Chondrocyte (in vitro differentiated cells): ENCODE data around the gene ZNF304. TPM values are rescaled to one million over a fixed set of nuclear protein-coding genes. Genes with fewer than 3 reads are reported as not detected.

Experiments
- DNase-seq: peaks from one replicate; pipeline ENCODE4 v3.0.0; 2021; ENCODE audit warnings: mixed read lengths, low spot score
- H3K27ac Mint-ChIP-seq: one replicate; pipeline ENCODE4 v1.8.0; 2021; ENCODE audit warnings: mild to moderate bottlenecking, moderate library complexity, mixed read lengths; ENCODE audit not compliant: unreplicated experiment
- H3K27me3 Mint-ChIP-seq: 2 replicates; pipeline ENCODE4 v1.8.0; 2021; ENCODE audit warnings: low read depth, mixed read lengths
- H3K36me3 Mint-ChIP-seq: 2 replicates; pipeline ENCODE4 v1.8.0; 2021; ENCODE audit warnings: low read depth, mixed read lengths
- H3K4me1 Mint-ChIP-seq: 2 replicates; pipeline ENCODE4 v1.8.0; 2021; ENCODE audit warnings: low read depth, mild to moderate bottlenecking, mixed read lengths
- H3K4me3 Mint-ChIP-seq: one replicate; pipeline ENCODE4 v1.8.0; 2021; ENCODE audit warnings: mild to moderate bottlenecking, moderate library complexity, mixed read lengths; ENCODE audit not compliant: unreplicated experiment
- H3K9me3 Mint-ChIP-seq: 2 replicates; pipeline ENCODE4 v1.8.0; 2021; ENCODE audit warnings: low read depth, mixed read lengths
- total RNA-seq: library from RNA; stranded (reverse); gene quantifications from 3 replicates; pipeline ENCODE4 v1.2.1, GENCODE V29; 2021
- TF ChIP-seq, protein P1 (sequence below): fragments of 200-600 bp; sonication (generic); IDR thresholded peaks from 2 replicates; pipeline ENCODE4 v1.5.0; 2021; ENCODE audit warnings: antibody characterized with exemption, mild to moderate bottlenecking, moderate library complexity

Gene ZNF304
- total RNA-seq, 1 donor from 2014 or later: 8.0 TPM

DNA sequence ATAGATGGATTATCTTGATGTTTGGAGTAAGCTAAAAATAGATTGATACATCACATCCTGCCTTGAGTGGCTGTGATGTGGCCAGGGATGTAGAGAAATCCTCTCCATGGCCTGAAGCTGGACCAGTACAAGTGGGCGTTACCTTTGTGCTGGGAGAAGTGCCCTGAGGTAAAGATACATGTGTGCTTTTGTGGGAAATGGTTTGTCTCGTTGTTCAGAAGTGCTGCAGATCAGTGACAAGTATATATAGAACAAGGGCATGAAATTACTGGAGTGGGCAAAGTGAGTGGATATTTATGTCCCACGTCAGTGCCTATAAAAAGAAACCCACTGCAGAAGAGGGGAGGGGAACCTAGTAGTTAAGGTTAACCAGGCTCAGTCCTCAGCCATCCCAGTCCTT lies 12.2 kb upstream of the ZNF304 start:
- H3K36me3 Mint-ChIP-seq: peaks cover 2% of the 10 kb centered on the region
- TF ChIP-seq, protein P1, sequence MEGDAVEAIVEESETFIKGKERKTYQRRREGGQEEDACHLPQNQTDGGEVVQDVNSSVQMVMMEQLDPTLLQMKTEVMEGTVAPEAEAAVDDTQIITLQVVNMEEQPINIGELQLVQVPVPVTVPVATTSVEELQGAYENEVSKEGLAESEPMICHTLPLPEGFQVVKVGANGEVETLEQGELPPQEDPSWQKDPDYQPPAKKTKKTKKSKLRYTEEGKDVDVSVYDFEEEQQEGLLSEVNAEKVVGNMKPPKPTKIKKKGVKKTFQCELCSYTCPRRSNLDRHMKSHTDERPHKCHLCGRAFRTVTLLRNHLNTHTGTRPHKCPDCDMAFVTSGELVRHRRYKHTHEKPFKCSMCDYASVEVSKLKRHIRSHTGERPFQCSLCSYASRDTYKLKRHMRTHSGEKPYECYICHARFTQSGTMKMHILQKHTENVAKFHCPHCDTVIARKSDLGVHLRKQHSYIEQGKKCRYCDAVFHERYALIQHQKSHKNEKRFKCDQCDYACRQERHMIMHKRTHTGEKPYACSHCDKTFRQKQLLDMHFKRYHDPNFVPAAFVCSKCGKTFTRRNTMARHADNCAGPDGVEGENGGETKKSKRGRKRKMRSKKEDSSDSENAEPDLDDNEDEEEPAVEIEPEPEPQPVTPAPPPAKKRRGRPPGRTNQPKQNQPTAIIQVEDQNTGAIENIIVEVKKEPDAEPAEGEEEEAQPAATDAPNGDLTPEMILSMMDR: no peak
- H3K4me1 Mint-ChIP-seq: peaks cover 10% of the 10 kb centered on the region
- H3K27me3 Mint-ChIP-seq: no peaks in the 10 kb centered on the region
- DNase-seq: no peak
- H3K27ac Mint-ChIP-seq: peak overlapping the region; percentile 28
- no peaks in the 10 kb centered on the region for H3K9me3 Mint-ChIP-seq
- no peak overlapping the region for H3K4me3 Mint-ChIP-seq

DNA sequence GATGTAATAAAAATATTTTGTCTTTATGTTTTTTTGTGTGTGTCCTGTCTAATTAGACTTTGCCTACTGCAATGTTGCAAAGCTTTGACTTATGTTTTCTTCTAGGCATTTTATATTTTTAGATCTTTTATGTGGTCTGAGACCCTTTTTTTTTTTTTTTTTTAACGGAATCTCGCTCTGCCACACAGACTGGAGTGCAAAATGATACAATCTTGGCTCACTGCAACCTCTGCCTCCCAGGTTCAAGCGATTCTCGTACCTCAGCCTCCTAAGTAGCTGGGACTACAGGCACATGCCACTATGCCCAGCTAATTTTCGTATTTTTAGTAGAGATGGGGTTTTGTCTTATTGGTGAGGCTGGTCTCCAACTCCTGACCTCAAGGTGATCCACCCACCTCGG lies 8.5 kb upstream of the ZNF304 start:
- TF ChIP-seq, protein P1: no peak
- Mint-ChIP-seq H3K27me3 (no peaks in the 10 kb centered on the region), H3K9me3 (no peaks in the 10 kb centered on the region), H3K27ac (no peak overlapping the region), H3K4me3 (no peak overlapping the region), H3K4me1 (peaks cover 10% of the 10 kb centered on the region), H3K36me3 (no peaks in the 10 kb centered on the region)
- no peak for DNase-seq

DNA sequence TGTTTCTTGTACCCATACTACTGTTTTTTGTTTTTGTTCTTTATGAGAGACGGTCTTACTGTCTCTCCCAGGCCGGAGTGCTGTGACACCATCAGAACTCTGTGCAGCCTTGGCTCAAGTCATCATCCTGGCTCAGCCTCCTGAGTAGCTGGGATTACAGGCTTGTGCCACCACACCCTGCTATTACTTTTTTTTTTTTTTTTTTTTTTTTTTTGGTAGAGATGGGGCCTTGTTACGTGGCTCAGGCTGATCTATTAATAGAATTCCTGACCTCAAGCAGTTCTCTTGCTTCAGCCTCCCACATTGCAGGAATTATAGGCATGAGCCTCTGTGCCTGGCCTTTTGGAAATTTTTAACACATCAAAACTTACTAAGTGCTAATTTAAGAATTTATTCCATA lies 2.9 kb upstream of the ZNF304 start:
- DNase-seq: no peak
- peaks cover 9% of the 10 kb centered on the region for H3K9me3 Mint-ChIP-seq
- H3K27ac Mint-ChIP-seq: peak overlapping the region; percentile 85

DNA sequence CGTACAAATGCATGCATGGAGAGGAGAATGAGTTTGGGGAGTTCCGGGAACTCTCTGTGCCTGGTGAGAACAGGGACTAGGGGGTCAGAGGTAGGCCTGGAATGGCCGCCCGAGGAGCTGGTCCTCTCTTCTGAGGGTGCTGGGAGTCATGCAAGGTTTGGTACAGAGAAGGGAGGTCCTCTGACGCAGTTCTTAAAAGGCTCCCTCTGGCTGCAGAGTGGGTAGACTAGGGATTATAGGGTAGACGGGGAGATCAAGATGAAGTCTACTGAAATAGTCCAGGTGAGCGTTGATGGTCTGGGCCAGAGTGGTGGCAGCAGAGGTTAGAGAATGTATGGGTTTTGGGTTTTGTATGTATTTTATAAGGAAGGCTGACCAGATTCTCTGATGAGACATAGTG lies 796 bp downstream of the ZNF304 start:
- DNase-seq: no peak
- peaks cover 37% of the 10 kb centered on the region for H3K4me1 Mint-ChIP-seq
- H3K27me3 Mint-ChIP-seq: no peaks in the 10 kb centered on the region
- peaks cover 20% of the 10 kb centered on the region for H3K9me3 Mint-ChIP-seq
- peak overlapping the region; percentile 96 for H3K27ac Mint-ChIP-seq
- TF ChIP-seq, protein P1: no peak
- peak overlapping the region; percentile 93 for H3K4me3 Mint-ChIP-seq
- H3K36me3 Mint-ChIP-seq: peaks cover 46% of the 10 kb centered on the region

More for the DNA sequence above, 2.9 kb upstream of the ZNF304 start:
- TF ChIP-seq, protein P1: no peak
- Mint-ChIP-seq H3K27me3 (no peaks in the 10 kb centered on the region), H3K4me3 (no peak overlapping the region), H3K36me3 (peaks cover 12% of the 10 kb centered on the region), H3K4me1 (peaks cover 32% of the 10 kb centered on the region)

DNA sequence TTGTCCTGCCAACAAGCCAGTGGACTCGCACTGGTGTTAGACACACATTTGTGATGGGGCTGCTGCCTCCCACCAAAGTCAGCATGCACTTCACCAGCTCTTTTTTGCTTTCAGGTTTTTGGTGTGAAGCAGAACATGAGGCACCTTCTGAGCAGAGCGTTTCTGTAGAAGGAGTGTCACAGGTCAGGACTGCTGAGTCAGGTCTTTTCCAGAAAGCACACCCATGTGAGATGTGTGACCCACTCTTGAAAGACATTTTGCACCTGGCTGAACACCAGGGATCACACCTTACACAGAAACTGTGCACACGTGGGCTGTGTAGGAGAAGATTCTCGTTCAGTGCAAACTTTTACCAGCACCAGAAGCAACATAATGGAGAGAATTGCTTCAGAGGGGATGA lies 4.8 kb downstream of the ZNF304 start:
- Mint-ChIP-seq H3K4me3 (no peak overlapping the region), H3K27me3 (no peaks in the 10 kb centered on the region), H3K27ac (no peak overlapping the region), H3K9me3 (peaks cover 25% of the 10 kb centered on the region), H3K36me3 (peaks cover 57% of the 10 kb centered on the region), H3K4me1 (peaks cover 27% of the 10 kb centered on the region)
- no peak for DNase-seq
- TF ChIP-seq, protein P1: no peak
